ENCODE data around the gene GANC.
"Not testable (repeated sequence)": the region's sequence is repeated elsewhere in the genome, so short reads cannot be mapped to it uniquely, and the experiment has no call there.

The GANC gene

DNA sequence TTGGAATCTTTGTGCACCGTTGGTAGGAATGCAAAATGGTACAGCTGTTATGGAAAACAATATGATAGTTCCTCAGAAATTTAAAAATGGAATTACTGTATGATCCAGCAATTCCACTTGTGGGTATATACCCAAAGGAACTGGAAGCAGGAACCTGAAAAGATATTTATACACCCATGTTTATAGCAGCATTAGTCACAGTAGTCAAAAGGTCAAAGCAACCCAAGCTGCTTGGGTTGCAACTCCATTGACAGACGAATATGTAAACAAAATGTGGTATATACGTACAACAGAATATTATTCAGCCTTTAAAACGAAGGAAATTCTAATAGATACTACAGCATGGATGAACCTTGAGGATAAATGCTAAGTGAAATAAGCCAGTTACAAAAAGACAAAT is 51.3 kb downstream of the GANC start:
- H3K27ac ChIP-seq (ENCODE audit: low read length), result no peak overlapping the region

DNA sequence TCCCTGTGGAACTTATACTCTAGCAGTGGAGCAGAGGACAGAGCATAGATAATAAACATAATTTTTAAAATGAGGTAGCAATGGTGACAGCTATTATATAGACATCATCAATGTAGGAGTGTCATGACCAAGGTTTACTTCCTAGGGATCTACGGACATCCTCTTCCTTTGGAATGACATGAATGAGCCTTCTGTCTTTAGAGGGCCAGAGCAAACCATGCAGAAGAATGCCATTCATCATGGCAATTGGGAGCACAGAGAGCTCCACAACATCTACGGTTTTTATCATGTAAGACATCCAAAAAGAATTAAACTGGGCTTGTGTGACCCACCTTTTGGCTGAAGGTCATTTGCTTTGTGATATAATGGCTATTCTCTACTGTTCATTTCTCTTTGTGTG is 56.2 kb downstream of the GANC start:
- Histone ChIP-seq H3K36me3 (ENCODE audit: control insufficient read depth in 1 of 2, insufficient read depth in 2 of 2, low read length in 2 of 2) (peaks cover 12 to 19% of the 10 kb centered on the region in 2 donors), H3K9me3 (ENCODE audit: control insufficient read depth in 1 of 2, low read length in 2 of 2) (no peaks in the 10 kb centered on the region), H3K27me3 (ENCODE audit: low read depth, low read length) (no peaks in the 10 kb centered on the region), H3K4me3 (ENCODE audit: low read depth in 1 of 2, low read length in 2 of 2) (no peak overlapping the region), H3K4me1 (ENCODE audit: control insufficient read depth in 1 of 2, insufficient read depth in 2 of 2, low read length in 2 of 2) (no peaks in the 10 kb centered on the region), H3K27ac (ENCODE audit: low read length) (no peak overlapping the region)

More for the DNA sequence above, 51.3 kb downstream of the GANC start:
- Histone ChIP-seq H3K9me3 (ENCODE audit: control insufficient read depth in 1 of 2, low read length in 2 of 2) (no peaks in the 10 kb centered on the region), H3K4me1 (ENCODE audit: control insufficient read depth in 1 of 2, insufficient read depth in 2 of 2, low read length in 2 of 2) (no peaks in the 10 kb centered on the region), H3K36me3 (ENCODE audit: control insufficient read depth in 1 of 2, insufficient read depth in 2 of 2, low read length in 2 of 2) (peaks cover 29 to 32% of the 10 kb centered on the region in 2 donors), H3K27me3 (ENCODE audit: low read depth, low read length) (no peaks in the 10 kb centered on the region), H3K4me3 (ENCODE audit: low read depth in 1 of 2, low read length in 2 of 2) (no peak overlapping the region)

DNA sequence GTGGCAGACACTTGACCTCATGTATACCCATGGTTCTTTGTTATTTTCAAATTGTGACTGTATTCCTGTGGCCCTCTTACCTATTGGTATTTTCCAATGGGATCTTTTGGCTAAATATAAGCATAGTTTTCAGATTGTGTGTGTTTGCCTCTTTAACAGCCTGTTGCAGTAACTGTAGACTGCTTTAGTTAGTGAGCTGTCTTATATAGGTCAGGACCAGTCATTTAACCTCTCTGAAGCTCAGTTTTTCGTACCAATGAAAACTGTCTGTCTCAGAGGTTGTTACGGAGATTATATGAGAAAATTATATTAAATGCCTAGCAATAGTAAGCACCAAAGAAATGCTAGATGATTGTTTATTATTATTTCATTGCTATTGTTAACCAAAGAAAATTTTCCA is 57.0 kb downstream of the GANC start:
- peaks cover 17 to 19% of the 10 kb centered on the region in 2 donors for H3K36me3 ChIP-seq (ENCODE audit: control insufficient read depth in 1 of 2, insufficient read depth in 2 of 2, low read length in 2 of 2)
- H3K27ac ChIP-seq (ENCODE audit: low read length), result no peak overlapping the region
- peaks cover 0 to 3% of the 10 kb centered on the region in 2 donors for H3K9me3 ChIP-seq (ENCODE audit: control insufficient read depth in 1 of 2, low read length in 2 of 2)
- H3K4me3 ChIP-seq (ENCODE audit: low read depth in 1 of 2, low read length in 2 of 2), result no peak overlapping the region
- no peaks in the 10 kb centered on the region for H3K27me3 ChIP-seq (ENCODE audit: low read depth, low read length)
- no peaks in the 10 kb centered on the region for H3K4me1 ChIP-seq (ENCODE audit: control insufficient read depth in 1 of 2, insufficient read depth in 2 of 2, low read length in 2 of 2)

DNA sequence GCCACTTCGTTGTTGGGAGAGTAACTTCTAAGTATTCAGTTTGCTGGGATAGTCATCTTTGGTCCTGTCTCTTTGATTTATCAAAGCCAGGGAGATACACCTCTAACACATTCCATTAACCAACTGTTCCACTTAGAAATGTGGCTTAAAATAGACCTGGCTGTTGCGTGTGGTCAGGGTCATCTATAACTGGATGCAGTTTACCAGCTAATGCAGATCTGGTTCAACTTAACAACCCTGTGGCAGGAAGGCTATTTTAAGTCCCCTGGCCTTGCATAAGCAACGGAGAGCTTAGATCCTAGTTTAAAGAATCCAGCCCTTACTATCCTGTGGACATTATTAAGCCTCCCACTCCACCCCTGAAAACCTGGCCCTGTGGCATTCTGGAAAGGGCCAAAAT is 58.2 kb downstream of the GANC start:
- peaks cover 18 to 24% of the 10 kb centered on the region in 2 donors for H3K36me3 ChIP-seq (ENCODE audit: control insufficient read depth in 1 of 2, insufficient read depth in 2 of 2, low read length in 2 of 2)
- no peaks in the 10 kb centered on the region for H3K27me3 ChIP-seq (ENCODE audit: low read depth, low read length)
- H3K4me1 ChIP-seq (ENCODE audit: control insufficient read depth in 1 of 2, insufficient read depth in 2 of 2, low read length in 2 of 2), result no peaks in the 10 kb centered on the region
- H3K4me3 ChIP-seq (ENCODE audit: low read depth in 1 of 2, low read length in 2 of 2), result no peak overlapping the region
- peaks cover 0 to 7% of the 10 kb centered on the region in 2 donors for H3K9me3 ChIP-seq (ENCODE audit: control insufficient read depth in 1 of 2, low read length in 2 of 2)
- H3K27ac ChIP-seq (ENCODE audit: low read length), result no peak overlapping the region

DNA sequence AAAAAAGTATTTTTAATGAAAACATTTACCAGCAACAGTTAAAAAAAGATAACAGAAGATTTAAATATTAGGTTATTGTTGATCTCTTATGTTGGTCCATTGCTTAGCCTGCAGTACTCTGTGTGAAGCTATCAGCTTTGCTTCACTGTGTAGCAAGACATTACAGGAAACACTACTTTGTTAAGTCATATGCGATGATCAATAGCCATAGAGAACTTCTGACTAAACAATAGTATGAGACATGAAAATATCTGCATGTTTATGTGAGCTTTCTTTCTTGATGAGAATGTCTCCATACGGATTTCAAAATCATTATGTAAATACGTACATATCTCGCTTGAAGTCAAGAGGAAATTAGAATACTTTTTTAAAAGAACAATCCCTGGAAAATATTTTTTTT is 59.3 kb downstream of the GANC start:
- Histone ChIP-seq H3K27ac (ENCODE audit: low read length) (no peak overlapping the region), H3K4me3 (ENCODE audit: low read depth in 1 of 2, low read length in 2 of 2) (no peak overlapping the region), H3K4me1 (ENCODE audit: control insufficient read depth in 1 of 2, insufficient read depth in 2 of 2, low read length in 2 of 2) (no peaks in the 10 kb centered on the region), H3K9me3 (ENCODE audit: control insufficient read depth in 1 of 2, low read length in 2 of 2) (peaks cover 0 to 7% of the 10 kb centered on the region in 2 donors), H3K27me3 (ENCODE audit: low read depth, low read length) (no peaks in the 10 kb centered on the region), H3K36me3 (ENCODE audit: control insufficient read depth in 1 of 2, insufficient read depth in 2 of 2, low read length in 2 of 2) (peaks cover 9 to 19% of the 10 kb centered on the region in 2 donors)

DNA sequence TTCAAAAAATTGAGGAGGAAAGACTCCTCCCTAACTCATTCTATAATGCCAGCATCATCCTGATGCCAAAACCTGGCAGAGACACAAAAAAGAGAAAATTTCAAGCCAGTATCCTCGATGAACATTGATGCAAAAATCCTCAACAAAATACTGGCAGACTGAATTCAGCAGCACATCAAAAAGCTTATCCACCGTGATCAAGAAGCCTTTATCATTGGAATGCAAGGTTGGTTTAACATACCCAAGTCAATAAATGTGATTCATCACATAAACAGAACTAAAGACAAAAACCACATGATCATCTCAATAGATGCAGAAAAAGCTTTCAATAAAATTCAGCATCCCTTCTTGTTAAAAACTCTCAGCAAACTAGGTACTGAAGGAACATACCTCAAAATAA is 62.1 kb downstream of the GANC start:
- Histone ChIP-seq H3K27ac (ENCODE audit: low read length) (no peak overlapping the region), H3K9me3 (ENCODE audit: control insufficient read depth in 1 of 2, low read length in 2 of 2) (peaks cover 0 to 7% of the 10 kb centered on the region in 2 donors), H3K36me3 (ENCODE audit: control insufficient read depth in 1 of 2, insufficient read depth in 2 of 2, low read length in 2 of 2) (peaks cover 0 to 17% of the 10 kb centered on the region in 2 donors), H3K4me1 (ENCODE audit: control insufficient read depth in 1 of 2, insufficient read depth in 2 of 2, low read length in 2 of 2) (no peaks in the 10 kb centered on the region), H3K27me3 (ENCODE audit: low read depth, low read length) (no peaks in the 10 kb centered on the region), H3K4me3 (ENCODE audit: low read depth in 1 of 2, low read length in 2 of 2) (no peak overlapping the region)

DNA sequence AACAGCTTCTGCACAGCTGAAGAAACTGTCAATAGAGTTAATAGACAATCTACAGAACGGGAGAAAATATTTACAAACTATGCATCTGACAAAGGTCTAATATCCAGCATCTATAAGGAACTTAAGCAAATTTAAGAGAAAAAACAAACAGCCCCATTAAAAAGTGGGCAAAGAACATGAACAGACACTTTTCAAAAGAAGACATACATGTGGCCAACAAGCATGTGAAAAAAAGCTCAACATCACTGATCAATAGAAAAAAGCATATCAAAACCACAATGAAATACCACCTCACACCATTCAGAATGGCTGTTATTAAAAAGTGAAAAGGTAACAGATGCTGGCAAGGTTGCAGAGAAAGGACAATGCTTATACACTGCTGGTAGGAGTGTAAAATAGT is 63.6 kb downstream of the GANC start:
- H3K4me3 ChIP-seq (ENCODE audit: low read depth in 1 of 2, low read length in 2 of 2); H3K27ac ChIP-seq (ENCODE audit: low read length); H3K9me3 ChIP-seq (ENCODE audit: control insufficient read depth in 1 of 2, low read length in 2 of 2); H3K27me3 ChIP-seq (ENCODE audit: low read depth, low read length); H3K4me1 ChIP-seq (ENCODE audit: control insufficient read depth in 1 of 2, insufficient read depth in 2 of 2, low read length in 2 of 2): not testable (repeated sequence)
- H3K36me3 ChIP-seq (ENCODE audit: control insufficient read depth in 1 of 2, insufficient read depth in 2 of 2, low read length in 2 of 2), result peaks cover 0 to 17% of the 10 kb centered on the region in 2 donors

DNA sequence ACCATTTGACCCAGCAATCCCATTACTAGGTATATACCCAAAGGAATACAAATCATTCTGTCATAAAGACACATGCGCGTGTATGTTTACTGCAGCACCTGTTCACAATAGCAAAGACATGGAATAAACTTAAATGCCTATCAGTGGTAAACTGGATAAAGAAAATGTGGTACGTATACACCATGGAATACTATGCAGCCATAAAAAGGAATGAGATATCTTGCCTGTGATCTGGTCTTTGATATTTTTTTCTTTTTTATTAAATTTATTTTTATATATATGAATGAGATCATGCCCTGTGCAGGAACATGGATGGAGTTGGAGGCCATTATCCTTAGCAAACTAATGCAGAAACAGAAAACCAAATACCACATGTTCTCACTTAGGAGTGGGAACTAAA is 64.1 kb downstream of the GANC start:
- H3K36me3 ChIP-seq (ENCODE audit: control insufficient read depth in 1 of 2, insufficient read depth in 2 of 2, low read length in 2 of 2), result peaks cover 0 to 17% of the 10 kb centered on the region in 2 donors
- not testable (repeated sequence) for H3K4me3 ChIP-seq (ENCODE audit: low read depth in 1 of 2, low read length in 2 of 2); H3K27ac ChIP-seq (ENCODE audit: low read length); H3K27me3 ChIP-seq (ENCODE audit: low read depth, low read length); H3K4me1 ChIP-seq (ENCODE audit: control insufficient read depth in 1 of 2, insufficient read depth in 2 of 2, low read length in 2 of 2); H3K9me3 ChIP-seq (ENCODE audit: control insufficient read depth in 1 of 2, low read length in 2 of 2)

DNA sequence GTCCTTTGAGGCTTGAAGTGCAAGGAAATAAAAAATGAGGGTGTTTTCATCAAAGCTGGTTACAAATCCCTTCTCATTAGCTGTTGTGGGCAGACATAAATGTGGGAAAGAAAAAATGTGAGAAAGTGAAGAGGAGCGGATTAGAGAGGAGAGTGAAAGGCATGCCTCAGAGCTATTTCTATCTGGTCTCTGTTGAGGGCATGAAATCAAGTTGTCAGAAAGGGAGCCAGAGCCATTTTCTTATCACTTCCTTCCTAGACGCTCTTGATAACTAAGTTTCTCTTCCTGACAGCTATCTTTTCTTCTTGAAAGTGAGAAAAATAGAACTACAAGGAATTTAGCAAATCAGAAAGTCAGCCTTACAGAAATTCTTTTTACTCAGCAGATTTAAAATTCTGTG is 65.5 kb downstream of the GANC start:
- peaks cover 0 to 29% of the 10 kb centered on the region in 2 donors for H3K36me3 ChIP-seq (ENCODE audit: control insufficient read depth in 1 of 2, insufficient read depth in 2 of 2, low read length in 2 of 2)
- no peak overlapping the region for H3K27ac ChIP-seq (ENCODE audit: low read length)
- no peaks in the 10 kb centered on the region for H3K4me1 ChIP-seq (ENCODE audit: control insufficient read depth in 1 of 2, insufficient read depth in 2 of 2, low read length in 2 of 2)
- peaks cover 0 to 7% of the 10 kb centered on the region in 2 donors for H3K9me3 ChIP-seq (ENCODE audit: control insufficient read depth in 1 of 2, low read length in 2 of 2)
- no peak overlapping the region for H3K4me3 ChIP-seq (ENCODE audit: low read depth in 1 of 2, low read length in 2 of 2)
- no peaks in the 10 kb centered on the region for H3K27me3 ChIP-seq (ENCODE audit: low read depth, low read length)

DNA sequence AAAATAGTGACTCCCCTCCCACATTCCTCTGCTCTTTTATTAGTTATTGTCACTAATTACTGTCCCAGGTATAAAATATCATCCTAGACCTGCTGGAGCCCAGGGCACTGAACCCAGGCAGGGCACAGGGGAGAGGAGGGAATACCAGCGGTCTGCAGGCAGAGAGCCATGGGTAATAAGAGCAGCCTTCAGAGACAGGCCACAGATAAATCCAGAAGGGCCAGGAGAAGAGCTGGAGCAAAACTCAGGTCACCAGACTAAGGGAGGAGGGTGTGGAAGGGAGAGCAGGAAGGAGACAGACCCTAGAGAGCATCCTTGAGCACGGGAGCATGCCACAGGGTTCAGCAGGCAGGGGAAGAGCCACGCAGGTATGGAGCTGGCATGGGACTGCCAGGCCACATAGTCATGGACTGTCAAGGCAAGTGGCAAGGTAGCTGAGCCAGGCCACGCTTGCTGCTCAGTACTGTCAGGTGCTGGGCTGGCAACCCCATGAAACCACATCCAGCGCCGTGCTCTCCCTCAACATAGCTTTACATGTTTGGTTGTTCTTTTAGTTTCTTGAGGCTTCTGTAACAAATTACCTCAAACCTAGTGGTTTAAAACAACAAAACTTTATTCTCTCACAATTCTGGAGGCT is 70.7 kb downstream of the GANC start:
- Histone ChIP-seq H3K27me3 (ENCODE audit: low read depth, low read length) (no peaks in the 10 kb centered on the region), H3K4me3 (ENCODE audit: low read depth in 1 of 2, low read length in 2 of 2) (no peak overlapping the region), H3K27ac (ENCODE audit: low read length) (no peak overlapping the region), H3K4me1 (ENCODE audit: control insufficient read depth in 1 of 2, insufficient read depth in 2 of 2, low read length in 2 of 2) (no peaks in the 10 kb centered on the region), H3K9me3 (ENCODE audit: control insufficient read depth in 1 of 2, low read length in 2 of 2) (no peaks in the 10 kb centered on the region), H3K36me3 (ENCODE audit: control insufficient read depth in 1 of 2, insufficient read depth in 2 of 2, low read length in 2 of 2) (peaks cover 10 to 52% of the 10 kb centered on the region in 2 donors)

DNA sequence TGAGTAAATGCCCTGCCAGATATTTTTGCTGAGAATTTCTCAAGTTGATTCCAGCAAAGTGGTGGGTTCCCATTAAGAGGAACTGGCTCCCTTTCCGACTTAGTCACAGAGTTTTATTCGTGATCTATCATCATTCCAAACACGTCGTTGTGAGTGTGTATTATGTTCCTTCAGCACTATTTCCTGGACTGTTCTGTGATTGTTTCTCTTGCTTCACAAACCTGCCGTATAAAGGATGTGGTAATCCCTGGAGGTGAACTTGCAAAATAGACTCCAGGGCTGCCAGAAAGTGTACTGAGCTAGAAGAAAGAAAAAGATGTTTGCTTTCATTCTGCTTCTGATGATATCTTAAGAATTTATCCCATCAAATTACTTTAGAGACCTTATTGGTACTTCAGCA is 71.8 kb downstream of the GANC start:
- Histone ChIP-seq H3K4me1 (ENCODE audit: control insufficient read depth in 1 of 2, insufficient read depth in 2 of 2, low read length in 2 of 2) (no peaks in the 10 kb centered on the region), H3K4me3 (ENCODE audit: low read depth in 1 of 2, low read length in 2 of 2) (no peak overlapping the region), H3K27me3 (ENCODE audit: low read depth, low read length) (no peaks in the 10 kb centered on the region), H3K27ac (ENCODE audit: low read length) (no peak overlapping the region), H3K9me3 (ENCODE audit: control insufficient read depth in 1 of 2, low read length in 2 of 2) (no peaks in the 10 kb centered on the region), H3K36me3 (ENCODE audit: control insufficient read depth in 1 of 2, insufficient read depth in 2 of 2, low read length in 2 of 2) (peaks cover 10 to 54% of the 10 kb centered on the region in 2 donors)

DNA sequence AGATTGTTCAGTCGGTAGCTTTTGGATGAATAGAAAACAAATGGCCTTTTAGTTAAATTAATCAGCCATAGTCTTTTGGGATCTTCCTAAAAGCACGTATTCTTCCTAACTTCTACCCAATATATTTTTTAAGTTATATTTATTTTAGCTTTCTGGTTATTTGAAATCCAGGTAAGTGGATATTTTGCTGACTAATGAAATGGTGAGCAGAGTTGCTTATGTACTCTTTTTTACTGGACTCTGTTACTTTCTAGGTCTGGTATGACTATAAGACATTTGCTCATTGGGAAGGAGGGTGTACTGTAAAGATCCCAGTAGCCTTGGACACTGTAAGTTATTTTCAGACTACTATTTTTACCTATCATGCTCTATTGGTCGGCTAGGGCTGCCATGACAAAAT is 72.5 kb downstream of the GANC start:
- Histone ChIP-seq H3K9me3 (ENCODE audit: control insufficient read depth in 1 of 2, low read length in 2 of 2) (no peaks in the 10 kb centered on the region), H3K4me3 (ENCODE audit: low read depth in 1 of 2, low read length in 2 of 2) (no peak overlapping the region), H3K27ac (ENCODE audit: low read length) (no peak overlapping the region), H3K27me3 (ENCODE audit: low read depth, low read length) (no peaks in the 10 kb centered on the region), H3K4me1 (ENCODE audit: control insufficient read depth in 1 of 2, insufficient read depth in 2 of 2, low read length in 2 of 2) (no peaks in the 10 kb centered on the region), H3K36me3 (ENCODE audit: control insufficient read depth in 1 of 2, insufficient read depth in 2 of 2, low read length in 2 of 2) (peaks cover 10 to 54% of the 10 kb centered on the region in 2 donors)

All from muscle layer of duodenum (tissue), 2 donors.